Neuronal stem cell (in vitro differentiated cells): ENCODE results near the gene GPN2.

Experiments
- DNase-seq: peaks from one replicate; pipeline ENCODE4 v3.0.0-alpha.2; 2013; ENCODE audit warnings: low spot score
- H2AFZ ChIP-seq: one replicate; pipeline ENCODE4 v1.6.1; 2013; ENCODE audit warnings: mild to moderate bottlenecking, low read length, inconsistent platforms
- H2AK5ac ChIP-seq: 2 replicates; pipeline ENCODE4 v1.6.1; 2013; ENCODE audit warnings: low read depth, mild to moderate bottlenecking, inconsistent platforms, low read length, moderate library complexity, mixed read lengths
- H2BK120ac ChIP-seq: 2 replicates; pipeline ENCODE4 v1.6.1; 2013; ENCODE audit warnings: low read depth, mild to moderate bottlenecking, inconsistent platforms, low read length, moderate library complexity, mixed read lengths
- H2BK12ac ChIP-seq: one replicate; pipeline ENCODE4 v1.6.1; 2013; ENCODE audit warnings: low read length, inconsistent platforms
- H2BK15ac ChIP-seq: 2 replicates; pipeline ENCODE4 v1.6.1; 2013; ENCODE audit warnings: mild to moderate bottlenecking, low read length, inconsistent platforms, mixed read lengths
- H2BK5ac ChIP-seq: one replicate; pipeline ENCODE4 v1.6.1; 2013; ENCODE audit warnings: inconsistent platforms, mild to moderate bottlenecking, low read length, moderate library complexity
- H3K14ac ChIP-seq: one replicate; pipeline ENCODE4 v1.6.1; 2013; ENCODE audit warnings: low read length, inconsistent platforms
- H3K18ac ChIP-seq: 2 replicates; pipeline ENCODE4 v1.6.1; 2013; ENCODE audit warnings: low read length, inconsistent platforms
- H3K23ac ChIP-seq: 2 replicates; pipeline ENCODE4 v1.6.1; 2013; ENCODE audit warnings: low read depth, mild to moderate bottlenecking, mixed read lengths, low read length, inconsistent platforms; ENCODE audit not compliant: poor library complexity
- H3K27ac ChIP-seq: replicated peaks from 3 replicates; pipeline ENCODE4 v1.5.1; 2013; ENCODE audit warnings: low read length, inconsistent platforms
- H3K27me3 ChIP-seq, 3 experiments: 2 replicates each; pipeline ENCODE4 v1.6.1; 2013; ENCODE audit warnings: low read length in 3 of 3, mild to moderate bottlenecking in 2 of 3, inconsistent platforms in 1 of 3, low read depth in 1 of 3, mixed read lengths in 1 of 3, moderate library complexity in 1 of 3; ENCODE audit not compliant: control insufficient read depth in 3 of 3, insufficient read depth in 3 of 3
- H3K36me3 ChIP-seq, 2 donors: replicated peaks in 1 of 2; 2 replicates each; pipeline ENCODE4 v1.6.1; 2013; ENCODE audit warnings: low read length in 2 of 2; ENCODE audit not compliant: control insufficient read depth in 2 of 2, insufficient read depth in 2 of 2
- H3K4ac ChIP-seq: 2 replicates; pipeline ENCODE4 v1.6.1; 2013; ENCODE audit warnings: inconsistent platforms, mild to moderate bottlenecking, low read length, moderate library complexity
- H3K4me1 ChIP-seq, 2 donors: 1 replicate in 1 of 2; 2 replicates in 1 of 2; pipeline ENCODE4 v1.6.1; 2013; ENCODE audit warnings: low read length in 2 of 2, low read depth in 1 of 2; ENCODE audit not compliant: control insufficient read depth in 2 of 2, insufficient read depth in 1 of 2
- H3K4me2 ChIP-seq: one replicate; pipeline ENCODE4 v1.6.1; 2013; ENCODE audit warnings: mild to moderate bottlenecking, low read length, inconsistent platforms; ENCODE audit not compliant: insufficient read depth, poor library complexity, severe bottlenecking
- H3K4me3 ChIP-seq, 2 donors: 2 replicates each; pipeline ENCODE4 v1.5.1; 2013; ENCODE audit warnings: low read length in 2 of 2, mild to moderate bottlenecking in 2 of 2, inconsistent platforms in 1 of 2, moderate library complexity in 1 of 2
- H3K79me1 ChIP-seq: one replicate; pipeline ENCODE4 v1.6.1; 2013; ENCODE audit warnings: low read depth, mild to moderate bottlenecking, inconsistent platforms, low read length, moderate library complexity
- H3K9ac ChIP-seq: one replicate; pipeline ENCODE4 v1.6.1; 2013; ENCODE audit warnings: mild to moderate bottlenecking, low read depth, low read length, inconsistent platforms; ENCODE audit not compliant: poor library complexity
- H3K9me3 ChIP-seq, 2 donors: replicated peaks in 1 of 2; 2 replicates each; pipeline versions ENCODE3 to v1.6.1; 2013; ENCODE audit warnings: low read length in 2 of 2, mild to moderate bottlenecking in 2 of 2, inconsistent platforms in 1 of 2, low read depth in 1 of 2, mixed read lengths in 1 of 2, moderate library complexity in 1 of 2; ENCODE audit not compliant: control insufficient read depth in 2 of 2, insufficient read depth in 1 of 2
- H4K8ac ChIP-seq: one replicate; pipeline ENCODE4 v1.6.1; 2013; ENCODE audit warnings: low read depth, mild to moderate bottlenecking, inconsistent platforms, low read length, moderate library complexity
- H4K91ac ChIP-seq: one replicate; pipeline ENCODE4 v1.6.1; 2013; ENCODE audit warnings: low read length, low read depth, mild to moderate bottlenecking, inconsistent platforms; ENCODE audit not compliant: poor library complexity
- WGBS, 2 donors: extraction: QIAGEN DNeasy Blood & Tissue Kit; methylation state at CpG; one replicate each; pipeline ENCODE4 v1.1.7; 2013; ENCODE audit warnings: missing lambda C conversion rate in 2 of 2, mixed read lengths in 1 of 2; ENCODE audit not compliant: insufficient read length in 2 of 2, insufficient replicate concordance in 1 of 2; ENCODE audit errors: extremely low coverage in 2 of 2; 5-methylcytosine and 5-hydroxymethylcytosine counted together

Gene GPN2

GRCh38 chr1:26932531-26932930, 42.4 kb upstream of the GPN2 start:
- Histone ChIP-seq H2BK120ac (no peak overlapping the region), H2BK12ac (no peak overlapping the region), H3K9ac (no peak overlapping the region), H3K36me3 (peaks cover 24 to 77% of the 10 kb centered on the region in 2 donors), H3K79me1 (peaks cover 7% of the 10 kb centered on the region), H3K4me3 (no peak overlapping the region), H3K4me2 (no peak overlapping the region), H2BK5ac (no peak overlapping the region), H4K91ac (no peak overlapping the region), H4K8ac (no peak overlapping the region), H3K18ac (no peak overlapping the region), H3K14ac (no peak overlapping the region), H2AK5ac (no peak overlapping the region), H3K4me1 (no peaks in the 10 kb centered on the region), H3K9me3 (no peaks in the 10 kb centered on the region), H3K23ac (no peak overlapping the region), H2AFZ (no peak overlapping the region), H2BK15ac (no peak overlapping the region), H3K27me3 (no peaks in the 10 kb centered on the region), H3K27ac (no peak overlapping the region), H3K4ac (no peak overlapping the region)
- DNase-seq: no peak
- no CpG with 5 or more reads among the region's 3 CpGs for WGBS, 2 donors

DNA sequence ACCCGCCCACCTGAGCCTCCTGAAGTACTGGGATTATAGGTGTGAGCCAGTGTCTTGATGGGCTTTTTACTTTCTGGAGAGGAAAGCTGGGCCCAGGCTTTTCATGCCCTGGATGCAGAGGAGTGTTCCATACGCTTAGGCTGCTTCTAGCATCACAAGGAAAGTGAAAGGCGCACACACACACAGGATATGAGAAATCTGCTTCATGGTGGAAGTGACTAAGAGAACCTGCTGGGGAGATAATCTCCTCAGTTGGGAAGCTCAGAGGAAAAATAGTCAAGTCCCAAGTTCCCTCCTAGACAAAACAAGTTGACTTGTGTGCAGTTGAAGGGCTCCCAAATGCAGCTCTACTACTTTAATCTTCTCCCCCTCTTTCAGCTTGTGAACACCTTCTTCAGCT, 33.6 kb upstream of the GPN2 start:
- no peak overlapping the region for H3K4me3 ChIP-seq

GRCh38 chr1:26922901-26923300, 32.8 kb upstream of the GPN2 start:
- Histone ChIP-seq H2BK120ac (no peak overlapping the region), H3K27me3 (no peaks in the 10 kb centered on the region), H3K23ac (no peak overlapping the region), H2BK5ac (no peak overlapping the region), H3K4me3 (peak overlapping the region in 1 of 2 donors; percentile 91), H4K8ac (no peak overlapping the region), H4K91ac (no peak overlapping the region), H2BK15ac (no peak overlapping the region), H3K9ac (no peak overlapping the region), H3K4me2 (no peak overlapping the region), H3K14ac (no peak overlapping the region), H3K79me1 (peaks cover 8% of the 10 kb centered on the region), H3K4me1 (peaks cover 7 to 8% of the 10 kb centered on the region in 2 donors), H2AFZ (no peak overlapping the region), H2BK12ac (no peak overlapping the region), H3K4ac (no peak overlapping the region), H3K27ac (no peak overlapping the region), H3K36me3 (peaks cover 15 to 46% of the 10 kb centered on the region in 2 donors), H3K9me3 (no peaks in the 10 kb centered on the region), H2AK5ac (no peak overlapping the region), H3K18ac (no peak overlapping the region)
- no CpG with 5 or more reads among the region's 3 CpGs for WGBS, 2 donors
- DNase-seq: no peak

More for the DNA sequence above, 33.6 kb upstream of the GPN2 start:
- DNase-seq: no peak
- H2BK12ac ChIP-seq: no peak overlapping the region
- no peak overlapping the region for H3K4me2 ChIP-seq
- no peak overlapping the region for H2BK5ac ChIP-seq
- H2AFZ ChIP-seq: no peak overlapping the region
- no peaks in the 10 kb centered on the region for H3K27me3 ChIP-seq
- no peak overlapping the region for H3K27ac ChIP-seq
- no peak overlapping the region for H2AK5ac ChIP-seq
- whole genome bisulfite sequencing, 2 donors: no CpG with 5 or more reads among the region's 3 CpGs
- H3K23ac ChIP-seq: no peak overlapping the region
- H4K8ac ChIP-seq: no peak overlapping the region
- H2BK15ac ChIP-seq: no peak overlapping the region
- H3K79me1 ChIP-seq: peaks cover 8% of the 10 kb centered on the region
- H3K4ac ChIP-seq: no peak overlapping the region
- H3K14ac ChIP-seq: no peak overlapping the region
- H3K9ac ChIP-seq: no peak overlapping the region
- H4K91ac ChIP-seq: no peak overlapping the region
- no peaks in the 10 kb centered on the region for H3K9me3 ChIP-seq
- no peak overlapping the region for H3K18ac ChIP-seq
- peaks cover 7 to 8% of the 10 kb centered on the region in 2 donors for H3K4me1 ChIP-seq
- H3K36me3 ChIP-seq: peaks cover 19 to 55% of the 10 kb centered on the region in 2 donors
- no peak overlapping the region for H2BK120ac ChIP-seq

GRCh38 chr1:26922431-26922729, 32.3 kb upstream of the GPN2 start:
- no peaks in the 10 kb centered on the region for H3K9me3 ChIP-seq
- no CpG with 5 or more reads among the region's 6 CpGs for WGBS, 2 donors
- H2AFZ ChIP-seq: peak overlapping the region; percentile 89
- H3K4me1 ChIP-seq: peaks cover 7 to 8% of the 10 kb centered on the region in 2 donors
- no peak overlapping the region for H2BK5ac ChIP-seq
- no peak overlapping the region for H3K18ac ChIP-seq
- H3K4ac ChIP-seq: no peak overlapping the region
- H3K9ac ChIP-seq: no peak overlapping the region
- peaks cover 13 to 41% of the 10 kb centered on the region in 2 donors for H3K36me3 ChIP-seq
- H3K79me1 ChIP-seq: peaks cover 8% of the 10 kb centered on the region
- H2AK5ac ChIP-seq: no peak overlapping the region
- no peak overlapping the region for H2BK12ac ChIP-seq
- no peak overlapping the region for H3K23ac ChIP-seq
- peak overlapping the region; percentile 91 to 96 for H3K4me3 ChIP-seq
- H4K91ac ChIP-seq: no peak overlapping the region
- no peak overlapping the region for H2BK120ac ChIP-seq
- H3K14ac ChIP-seq: no peak overlapping the region
- DNase-seq: no peak
- H3K27me3 ChIP-seq: no peaks in the 10 kb centered on the region
- H4K8ac ChIP-seq: no peak overlapping the region
- no peak overlapping the region for H3K27ac ChIP-seq
- H2BK15ac ChIP-seq: no peak overlapping the region
- peak overlapping the region; percentile 80 for H3K4me2 ChIP-seq
